ENCODE measurements around the gene C12orf50. TPM values are rescaled to one million over a fixed set of nuclear protein-coding genes. Genes with fewer than 3 reads are reported as not detected.

C12orf50 gene
- total and polyA plus RNA-seq, 10 of the 15 experiments (the other 5 are each of a cell fraction or from before 2014, with no cell fraction given), result 0.03 to 0.06 TPM; not detected in 8

DNA sequence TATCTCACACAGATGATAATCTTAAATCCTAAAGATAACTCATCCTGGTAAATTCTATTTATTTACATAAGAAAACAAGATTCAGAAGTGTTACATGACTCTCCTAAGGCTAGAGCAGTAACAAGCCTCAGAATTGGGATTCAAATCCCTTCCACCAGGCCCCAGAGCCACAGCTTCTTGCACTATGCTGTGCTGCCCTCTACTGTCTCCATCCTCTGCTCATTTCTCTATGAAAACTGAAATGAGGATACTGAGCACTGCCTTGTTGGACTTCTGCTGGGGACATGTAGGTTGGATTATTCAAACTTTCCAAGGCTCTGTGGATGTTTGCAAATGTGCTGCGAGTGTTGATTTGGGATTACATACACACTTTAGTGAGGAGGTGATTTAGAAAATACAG is 23.5 kb upstream of the C12orf50 start:
- no peaks in the 10 kb centered on the region for H3K9me3 ChIP-seq (replicated peaks; ENCODE audit: control insufficient read depth, insufficient read depth, low read length)
- ChIA-PET CTCF (interaction anchor here (1.5 to 1.7 kb wide), 2 partner anchors 14 to 54 kb away, joined by 3 to 5 read pairs; no protein-coding TSS in a partner anchor), RAD21 (ENCODE audit: unreplicated experiment) (no interaction called here), SMC1A (ENCODE audit: uncharacterized antibody, unreplicated experiment) (interaction anchor here (0.6 kb wide), 1 partner anchor 630 kb away, joined by 5 read pairs; no protein-coding TSS in a partner anchor), POLR2A (interaction anchor here (0.6 kb wide), 1 partner anchor 14 kb away, joined by 7 read pairs; no protein-coding TSS in a partner anchor)
- no peak overlapping the region for H3K27ac ChIP-seq (ENCODE audit: control insufficient read depth, insufficient read depth)
- H4K20me1 ChIP-seq (ENCODE audit: control insufficient read depth, insufficient read depth), result no peaks in the 10 kb centered on the region
- no peak overlapping the region for H3K4me3 ChIP-seq
- DNase-seq (ENCODE audit: low read depth, low spot score), result no peak
- WGBS (ENCODE audit: insufficient coverage, insufficient replicate concordance, low lambda C conversion rate, missing lambda C conversion rate), result 92% methylated on average over 1 of the region's 1 CpG
- BruUV-seq (replicated peaks), result no TSS peak
- no peak overlapping the region for H2AFZ ChIP-seq (ENCODE audit: control insufficient read depth, low read depth, low read length)
- TF ChIP-seq SPI1 (IDR thresholded peaks at IDR 0.05; ENCODE audit: borderline replicate concordance, insufficient read depth, low read depth, low read length) (no peak), RAD21 (IDR thresholded peaks at IDR 0.05; ENCODE audit: insufficient read depth, low read depth, low read length) (peak; percentile 47)
- TF ChIP-seq, protein P1, sequence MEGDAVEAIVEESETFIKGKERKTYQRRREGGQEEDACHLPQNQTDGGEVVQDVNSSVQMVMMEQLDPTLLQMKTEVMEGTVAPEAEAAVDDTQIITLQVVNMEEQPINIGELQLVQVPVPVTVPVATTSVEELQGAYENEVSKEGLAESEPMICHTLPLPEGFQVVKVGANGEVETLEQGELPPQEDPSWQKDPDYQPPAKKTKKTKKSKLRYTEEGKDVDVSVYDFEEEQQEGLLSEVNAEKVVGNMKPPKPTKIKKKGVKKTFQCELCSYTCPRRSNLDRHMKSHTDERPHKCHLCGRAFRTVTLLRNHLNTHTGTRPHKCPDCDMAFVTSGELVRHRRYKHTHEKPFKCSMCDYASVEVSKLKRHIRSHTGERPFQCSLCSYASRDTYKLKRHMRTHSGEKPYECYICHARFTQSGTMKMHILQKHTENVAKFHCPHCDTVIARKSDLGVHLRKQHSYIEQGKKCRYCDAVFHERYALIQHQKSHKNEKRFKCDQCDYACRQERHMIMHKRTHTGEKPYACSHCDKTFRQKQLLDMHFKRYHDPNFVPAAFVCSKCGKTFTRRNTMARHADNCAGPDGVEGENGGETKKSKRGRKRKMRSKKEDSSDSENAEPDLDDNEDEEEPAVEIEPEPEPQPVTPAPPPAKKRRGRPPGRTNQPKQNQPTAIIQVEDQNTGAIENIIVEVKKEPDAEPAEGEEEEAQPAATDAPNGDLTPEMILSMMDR (IDR thresholded peaks at IDR 0.05 in 2 of 3, conservative IDR thresholded peaks at IDR 0.05 in 1 of 3; ENCODE audit: control insufficient read depth in 2 of 3, extremely low read depth in 1 of 3, insufficient read depth in 1 of 3, low read depth in 3 of 3, low read length in 3 of 3), result peak; percentile 28 to 62 (median 50); a peak in 4 of 6 replicates
- ATAC-seq, result peak; percentile 83
- in situ Hi-C loops (cut with MboI) (no loop called here), intact Hi-C loops (cut with micrococcal nuclease; ENCODE audit: unreplicated experiment) (no loop called here)
- no peak for FAIRE-seq
- H3K4me1 ChIP-seq (ENCODE audit: control insufficient read depth, insufficient read depth, low read length), result no peaks in the 10 kb centered on the region
- H3K36me3 ChIP-seq (ENCODE audit: control insufficient read depth in 2 of 2, insufficient read depth in 2 of 2, low read length in 1 of 2), result peaks cover 0 to 5% of the 10 kb centered on the region in 2 experiments; a peak in 3 of 4 replicates
- no peaks in the 10 kb centered on the region for H3K27me3 ChIP-seq (replicated peaks in 1 of 2; ENCODE audit: control insufficient read depth in 2 of 2, insufficient read depth in 2 of 2, low read length in 1 of 2)
- no peak overlapping the region for H3K4me2 ChIP-seq (ENCODE audit: control insufficient read depth, insufficient read depth)
- no peak overlapping the region for H3K9ac ChIP-seq (ENCODE audit: control insufficient read depth, insufficient read depth, low read length)
- H3K79me2 ChIP-seq (ENCODE audit: control insufficient read depth, insufficient read depth, low read length), result no peaks in the 10 kb centered on the region

- ChIA-PET RAD21 (ENCODE audit: unreplicated experiment) (no interaction called here), CTCF (interaction anchor here (0.7 to 2.3 kb wide), 2 partner anchors 10 to 245 kb away, joined by 3 to 7 read pairs; no protein-coding TSS in a partner anchor), SMC1A (ENCODE audit: uncharacterized antibody, unreplicated experiment) (no interaction called here), POLR2A (no interaction called here)
- Histone ChIP-seq H2AFZ (ENCODE audit: control insufficient read depth, low read depth, low read length) (no peak overlapping the region), H3K4me3 (no peak overlapping the region), H3K4me2 (ENCODE audit: control insufficient read depth, insufficient read depth) (no peak overlapping the region), H3K27ac (ENCODE audit: control insufficient read depth, insufficient read depth) (no peak overlapping the region), H3K9me3 (replicated peaks; ENCODE audit: control insufficient read depth, insufficient read depth, low read length) (no peaks in the 10 kb centered on the region), H4K20me1 (ENCODE audit: control insufficient read depth, insufficient read depth) (no peaks in the 10 kb centered on the region), H3K4me1 (ENCODE audit: control insufficient read depth, insufficient read depth, low read length) (no peaks in the 10 kb centered on the region), H3K9ac (ENCODE audit: control insufficient read depth, insufficient read depth, low read length) (no peak overlapping the region), H3K79me2 (ENCODE audit: control insufficient read depth, insufficient read depth, low read length) (peaks cover 17% of the 10 kb centered on the region), H3K27me3 (replicated peaks in 1 of 2; ENCODE audit: control insufficient read depth in 2 of 2, insufficient read depth in 2 of 2, low read length in 1 of 2) (no peaks in the 10 kb centered on the region), H3K36me3 (ENCODE audit: control insufficient read depth in 2 of 2, insufficient read depth in 2 of 2, low read length in 1 of 2) (peaks cover 0 to 25% of the 10 kb centered on the region in 2 experiments; a peak in 2 of 4 replicates)
- in situ Hi-C loops (cut with MboI) (no loop called here), intact Hi-C loops (cut with micrococcal nuclease; ENCODE audit: unreplicated experiment) (no loop called here)
- ATAC-seq (no peak), FAIRE-seq (no peak), DNase-seq (ENCODE audit: low read depth, low spot score) (no peak)
- BruUV-seq (replicated peaks), result no TSS peak
- TF ChIP-seq, protein P2, sequence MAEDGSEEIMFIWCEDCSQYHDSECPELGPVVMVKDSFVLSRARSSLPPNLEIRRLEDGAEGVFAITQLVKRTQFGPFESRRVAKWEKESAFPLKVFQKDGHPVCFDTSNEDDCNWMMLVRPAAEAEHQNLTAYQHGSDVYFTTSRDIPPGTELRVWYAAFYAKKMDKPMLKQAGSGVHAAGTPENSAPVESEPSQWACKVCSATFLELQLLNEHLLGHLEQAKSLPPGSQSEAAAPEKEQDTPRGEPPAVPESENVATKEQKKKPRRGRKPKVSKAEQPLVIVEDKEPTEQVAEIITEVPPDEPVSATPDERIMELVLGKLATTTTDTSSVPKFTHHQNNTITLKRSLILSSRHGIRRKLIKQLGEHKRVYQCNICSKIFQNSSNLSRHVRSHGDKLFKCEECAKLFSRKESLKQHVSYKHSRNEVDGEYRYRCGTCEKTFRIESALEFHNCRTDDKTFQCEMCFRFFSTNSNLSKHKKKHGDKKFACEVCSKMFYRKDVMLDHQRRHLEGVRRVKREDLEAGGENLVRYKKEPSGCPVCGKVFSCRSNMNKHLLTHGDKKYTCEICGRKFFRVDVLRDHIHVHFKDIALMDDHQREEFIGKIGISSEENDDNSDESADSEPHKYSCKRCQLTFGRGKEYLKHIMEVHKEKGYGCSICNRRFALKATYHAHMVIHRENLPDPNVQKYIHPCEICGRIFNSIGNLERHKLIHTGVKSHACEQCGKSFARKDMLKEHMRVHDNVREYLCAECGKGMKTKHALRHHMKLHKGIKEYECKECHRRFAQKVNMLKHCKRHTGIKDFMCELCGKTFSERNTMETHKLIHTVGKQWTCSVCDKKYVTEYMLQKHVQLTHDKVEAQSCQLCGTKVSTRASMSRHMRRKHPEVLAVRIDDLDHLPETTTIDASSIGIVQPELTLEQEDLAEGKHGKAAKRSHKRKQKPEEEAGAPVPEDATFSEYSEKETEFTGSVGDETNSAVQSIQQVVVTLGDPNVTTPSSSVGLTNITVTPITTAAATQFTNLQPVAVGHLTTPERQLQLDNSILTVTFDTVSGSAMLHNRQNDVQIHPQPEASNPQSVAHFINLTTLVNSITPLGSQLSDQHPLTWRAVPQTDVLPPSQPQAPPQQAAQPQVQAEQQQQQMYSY (CRISPR knock-in tag; IDR thresholded peaks at IDR 0.05), result no peak
- TF ChIP-seq FOXM1 (IDR thresholded peaks at IDR 0.05; ENCODE audit: low read depth, low read length) (no peak), ATF7 (IDR thresholded peaks at IDR 0.05; ENCODE audit: low read depth) (no peak), ZNF24 (IDR thresholded peaks at IDR 0.05) (no peak), EGR1 (IDR thresholded peaks at IDR 0.05; ENCODE audit: borderline replicate concordance in 1 of 2, low read depth in 2 of 2, low read length in 2 of 2) (no peak), ASH2L (IDR thresholded peaks at IDR 0.05; ENCODE audit: borderline replicate concordance, low read depth) (no peak)
- WGBS (ENCODE audit: insufficient coverage, insufficient replicate concordance, low lambda C conversion rate, missing lambda C conversion rate), result 97% methylated on average over 5 of the region's 5 CpGs
These were observed 14.8 kb upstream of the C12orf50 start for GRCh38 chr12:88044035-88044434.
